Heart left ventricle (tissue), 16 donors: Measurements from ENCODE around the gene TLE5. TPM values are rescaled to one million over a fixed set of nuclear protein-coding genes. Genes with fewer than 3 reads are reported as not detected.

ENCODE experiments used
- ATAC-seq, 4 donors: fragments of 200-7000 bp; cut with Tn5 transposase; one replicate each; pipeline ENCODE4 v1.9.1; 2020 to 2022; ENCODE audit warnings: moderate library complexity in 4 of 4, mild to moderate bottlenecking in 3 of 4, moderate number of reproducible peaks in 1 of 4
- DNase-seq, 5 donors: peaks; one replicate each; pipeline ENCODE4 v3.0.0-alpha.2; 2020
- H3K27ac ChIP-seq, 12 donors: fragments of 200-600 bp; sonication (generic) in 4 of 12; one replicate each; pipeline versions ENCODE4 v1.5.0 to v1.8.0; 2016 to 2022; ENCODE audit warnings: mild to moderate bottlenecking in 2 of 12
- H3K27me3 ChIP-seq, 9 donors: fragments of 200-600 bp; sonication (generic) in 2 of 9; one replicate each; pipeline versions ENCODE4 v1.5.1 to v1.8.0; 2016 to 2022; ENCODE audit warnings: mild to moderate bottlenecking in 3 of 9
- H3K36me3 ChIP-seq, 9 donors: fragments of 200-600 bp; sonication (generic) in 2 of 9; one replicate each; pipeline versions ENCODE4 v1.5.0 to v1.8.0; 2018 to 2022; ENCODE audit warnings: mild to moderate bottlenecking in 2 of 9
- H3K4me1 ChIP-seq, 12 donors: fragments of 200-600 bp; sonication (generic) in 4 of 12; one replicate each; pipeline versions ENCODE4 v1.5.0 to v1.8.0; 2016 to 2022; ENCODE audit warnings: mild to moderate bottlenecking in 3 of 12
- H3K4me3 ChIP-seq, 12 donors: fragments of 200-600 bp; sonication (generic) in 4 of 12; one replicate each; pipeline versions ENCODE4 v1.5.0 to v1.8.0; 2017 to 2022; ENCODE audit warnings: mild to moderate bottlenecking in 9 of 12, moderate library complexity in 4 of 12
- H3K9me3 ChIP-seq, 12 donors: fragments of 200-600 bp; sonication (generic) in 4 of 12; one replicate each; pipeline versions ENCODE4 v1.5.0 to v1.8.0; 2016 to 2022; ENCODE audit warnings: mild to moderate bottlenecking in 1 of 12
- POLR2A ChIP-seq, 2 donors: fragments of 450-650 bp; IDR thresholded peaks; one replicate each; pipeline ENCODE4 v1.6.1; 2017; ENCODE audit warnings: antibody characterized with exemption in 2 of 2, mild to moderate bottlenecking in 2 of 2, moderate library complexity in 2 of 2
- WGBS, 4 donors: extraction: QIAGEN DNeasy Blood & Tissue Kit in 2 of 4; methylation state at CpG; one replicate each; pipeline versions ENCODE4 v1.1.5 to v1.1.7; 2013 to 2018; 5-methylcytosine and 5-hydroxymethylcytosine counted together
- intact Hi-C, 10 donors: fragments of 100-400 bp; cut with DNase I; formaldehyde crosslinking; loops; one replicate each; pipeline versions ENCODE4 v1.11.1 to v1.14.2; 2022
- polyA plus RNA-seq, 2 donors: library from polyadenylated mRNA; stranded (reverse); fragments of 200-250 nt; gene quantifications; one replicate each; pipeline ENCODE4 v1.2.3, GENCODE V29; 2013
- total RNA-seq, 9 donors: library from RNA; depleted of rRNA in 2 of 9; stranded (reverse); fragments of >200 nt in 2 of 9; fragmentation: NEBNext Ultra II Directional in 3 of 9; extraction: Animal tissue kit (Norgen Biotek cat#: 25700) in 3 of 9; gene quantifications; one replicate each; pipeline versions ENCODE4 v1.1.0 to v1.2.4, GENCODE V29; 2016 to 2023
- TF ChIP-seq, protein P1 (sequence below), 12 donors: fragments of 200-600 bp; sonication (generic) in 4 of 12; IDR thresholded peaks; one replicate each; pipeline versions ENCODE4 v1.5.0 to v1.8.0; 2018 to 2022; ENCODE audit warnings: antibody characterized with exemption in 12 of 12, mild to moderate bottlenecking in 5 of 12
- donor health status: ischemic (EF 13 %, LVEDD 7.1; RV severe dilation, severe dysfunction).
- donor health status: healthy with polysubstance abuse.
- donor health status: DM: no; HTN: yes; CAD: no.
- donor health status: DM: no; HTN: no; CAD: no.
- donor health status: ischemic (EF 25% LVEDD 6.9; RV normal size, moderate dysfunction).
- donor health status: ischemic (EF 25% LVEDD 5.7; RV mildly dilated, moderate dysfunction).
- donor health status: healthy.
- donor health status: DM: yes; HTN: yes; CAD: no.
- donor health status: ischemic (EF 35%, LVEDD 5.7; RV mildly dilated, moderate dysfunction).
- donor health status: nonischemic (EF 11% LVEDD 7.7; RV severe dilation, severe dysfunction).
- donor health status: DM: yes; HTN: yes; CAD: no.
- donor health status: PGD.
- donor health status: ischemic (EF 29% LVEDD 5.4; RV normal size, mild dysfunction).
- donor health status: nonischemic (EF 23%, LVEDD 6.1; RV moderate dilation, normal function).

Gene TLE5
- total and polyA plus RNA-seq, 11 donors, result 593 to 1,459 (median 711) TPM

DNA sequence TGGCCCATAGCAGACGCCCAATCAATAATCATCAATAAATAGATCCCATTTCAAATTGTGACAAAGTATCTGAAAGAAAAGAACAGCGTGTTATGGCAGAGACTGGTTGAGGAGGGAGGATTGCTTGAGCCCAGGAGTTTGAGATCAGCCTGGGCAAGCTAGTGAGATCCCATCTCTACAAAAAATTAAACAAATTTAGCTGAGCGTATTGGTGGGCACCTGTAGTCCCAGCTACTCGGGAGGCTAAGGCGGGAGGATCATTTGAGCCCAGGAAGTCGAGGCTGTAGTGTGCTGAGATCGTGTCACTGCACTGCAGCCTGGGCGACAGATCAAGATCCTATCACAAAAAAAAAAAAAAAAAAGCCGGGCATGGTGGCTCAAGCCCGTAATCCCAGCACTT lies 25.5 kb upstream of the TLE5 start:
- TF ChIP-seq POLR2A (IDR thresholded peaks at IDR 0.05), result no peak
- TF ChIP-seq, protein P1, sequence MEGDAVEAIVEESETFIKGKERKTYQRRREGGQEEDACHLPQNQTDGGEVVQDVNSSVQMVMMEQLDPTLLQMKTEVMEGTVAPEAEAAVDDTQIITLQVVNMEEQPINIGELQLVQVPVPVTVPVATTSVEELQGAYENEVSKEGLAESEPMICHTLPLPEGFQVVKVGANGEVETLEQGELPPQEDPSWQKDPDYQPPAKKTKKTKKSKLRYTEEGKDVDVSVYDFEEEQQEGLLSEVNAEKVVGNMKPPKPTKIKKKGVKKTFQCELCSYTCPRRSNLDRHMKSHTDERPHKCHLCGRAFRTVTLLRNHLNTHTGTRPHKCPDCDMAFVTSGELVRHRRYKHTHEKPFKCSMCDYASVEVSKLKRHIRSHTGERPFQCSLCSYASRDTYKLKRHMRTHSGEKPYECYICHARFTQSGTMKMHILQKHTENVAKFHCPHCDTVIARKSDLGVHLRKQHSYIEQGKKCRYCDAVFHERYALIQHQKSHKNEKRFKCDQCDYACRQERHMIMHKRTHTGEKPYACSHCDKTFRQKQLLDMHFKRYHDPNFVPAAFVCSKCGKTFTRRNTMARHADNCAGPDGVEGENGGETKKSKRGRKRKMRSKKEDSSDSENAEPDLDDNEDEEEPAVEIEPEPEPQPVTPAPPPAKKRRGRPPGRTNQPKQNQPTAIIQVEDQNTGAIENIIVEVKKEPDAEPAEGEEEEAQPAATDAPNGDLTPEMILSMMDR (IDR thresholded peaks at IDR 0.05), result no peak
- DNase-seq, result no peak
- Histone ChIP-seq H3K36me3 (no peaks in the 10 kb centered on the region), H3K4me3 (no peak overlapping the region), H3K27me3 (no peaks in the 10 kb centered on the region), H3K9me3 (no peaks in the 10 kb centered on the region), H3K4me1 (no peaks in the 10 kb centered on the region), H3K27ac (no peak overlapping the region)
- no peak for ATAC-seq
- intact Hi-C loops, result no loop called here
- whole genome bisulfite sequencing, 4 donors, result 85 to 89% (median 89%) methylated on average over 10 of the region's 10 CpGs

DNA sequence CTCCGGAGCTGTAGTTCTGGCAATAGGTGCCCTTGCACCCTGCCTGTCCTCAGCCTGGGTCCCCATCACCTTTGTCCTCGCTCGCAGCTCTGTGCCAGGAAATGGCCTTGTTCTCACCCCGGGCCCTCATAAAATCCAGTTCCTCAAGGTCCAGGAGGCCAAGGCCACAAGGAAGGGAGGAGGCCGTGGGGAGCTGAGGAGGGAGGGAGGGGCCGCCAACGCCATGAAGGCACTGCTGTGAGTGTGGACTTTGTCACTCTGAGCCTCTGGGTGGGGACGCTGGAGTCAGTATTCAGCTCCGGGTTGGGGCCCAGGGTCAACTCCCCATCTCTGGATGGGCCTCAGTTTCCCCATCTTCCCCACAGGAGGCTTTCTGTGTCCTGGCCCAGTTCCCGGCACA lies 22.6 kb upstream of the TLE5 start:
- H3K27ac ChIP-seq, result no peak overlapping the region
- no peaks in the 10 kb centered on the region for H3K9me3 ChIP-seq
- no peak for TF ChIP-seq POLR2A (IDR thresholded peaks at IDR 0.05)
- TF ChIP-seq, protein P1 (IDR thresholded peaks at IDR 0.05), result no peak
- DNase-seq (no peak), ATAC-seq (peak in 2 of 4 donors; percentile 9 to 34)
- H3K36me3 ChIP-seq, result no peaks in the 10 kb centered on the region
- intact Hi-C loops, result no loop called here
- no peaks in the 10 kb centered on the region for H3K27me3 ChIP-seq
- peaks cover 0 to 6% (median 0%) of the 10 kb centered on the region in 12 donors for H3K4me1 ChIP-seq
- WGBS, 4 donors, result 64 to 73% (median 66%) methylated on average over 10 of the region's 10 CpGs
- no peak overlapping the region for H3K4me3 ChIP-seq

DNA sequence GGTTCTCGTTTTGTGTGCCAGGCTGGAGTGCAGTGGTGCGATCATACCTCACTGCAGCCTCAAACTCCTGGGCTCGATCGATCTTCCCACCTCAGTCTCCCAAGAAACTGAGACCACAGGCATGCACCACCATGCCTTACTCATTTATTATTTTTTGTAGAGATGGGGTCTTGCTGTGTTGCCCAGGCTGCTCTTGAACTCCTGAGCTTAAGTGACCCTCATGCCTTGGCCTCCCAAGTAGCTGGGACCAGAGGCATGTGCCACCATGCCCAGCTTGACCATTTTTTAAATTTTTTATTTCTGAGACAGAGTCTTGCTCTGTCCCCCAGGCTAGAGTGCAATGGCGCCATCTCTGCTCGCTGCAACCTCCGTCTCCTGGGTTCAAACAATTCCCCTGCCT lies 21.7 kb upstream of the TLE5 start:
- WGBS, 4 donors, result 90 to 96% (median 94%) methylated on average over 7 of the region's 7 CpGs
- intact Hi-C loops, result no loop called here
- DNase-seq, result no peak
- H3K9me3 ChIP-seq, result no peaks in the 10 kb centered on the region
- ATAC-seq, result no peak
- H3K4me1 ChIP-seq, result peaks cover 0 to 6% (median 0%) of the 10 kb centered on the region in 12 donors
- H3K27ac ChIP-seq, result no peak overlapping the region
- H3K36me3 ChIP-seq, result no peaks in the 10 kb centered on the region
- TF ChIP-seq POLR2A (IDR thresholded peaks at IDR 0.05), result no peak
- TF ChIP-seq, protein P1 (IDR thresholded peaks at IDR 0.05), result no peak
- H3K4me3 ChIP-seq, result no peak overlapping the region
- H3K27me3 ChIP-seq, result no peaks in the 10 kb centered on the region

DNA sequence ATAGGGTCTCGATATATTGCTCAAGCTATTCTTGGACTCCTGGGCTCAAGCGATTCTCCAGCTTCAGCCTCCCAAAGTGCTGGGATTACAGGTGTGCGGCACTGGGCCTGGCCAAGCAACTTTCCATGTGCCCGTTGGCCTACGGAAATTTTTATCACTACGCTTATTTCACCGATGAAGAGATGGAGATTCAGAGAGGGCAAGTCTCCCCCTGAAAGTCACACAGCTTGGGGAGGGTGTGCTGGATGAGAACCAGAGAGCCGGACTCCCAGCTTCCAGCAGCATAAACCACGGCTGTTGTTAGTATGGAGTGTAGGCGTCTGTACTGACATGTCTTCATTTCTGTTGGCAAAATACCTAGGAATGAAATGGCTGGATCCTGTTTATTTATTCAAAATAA lies 20.0 kb upstream of the TLE5 start:
- Histone ChIP-seq H3K4me1 (peaks cover 0 to 6% (median 0%) of the 10 kb centered on the region in 12 donors), H3K36me3 (no peaks in the 10 kb centered on the region), H3K27me3 (no peaks in the 10 kb centered on the region), H3K4me3 (no peak overlapping the region), H3K9me3 (no peaks in the 10 kb centered on the region), H3K27ac (no peak overlapping the region)
- TF ChIP-seq POLR2A (IDR thresholded peaks at IDR 0.05), result no peak
- TF ChIP-seq, protein P1 (IDR thresholded peaks at IDR 0.05), result no peak
- WGBS, 4 donors, result 95 to 96% (median 96%) methylated on average over 10 of the region's 10 CpGs
- DNase-seq (no peak), ATAC-seq (no peak)
- intact Hi-C loops, result no loop called here
